H1 (cell line): Measurements from ENCODE around the gene PAK5.

Experiments used
- CEBPB ChIP-seq: IDR thresholded peaks from 2 replicates; pipeline ENCODE4 v1.6.1; 2012; ENCODE audit warnings: low read depth, low read length
- EP300 ChIP-seq, 2 experiments: IDR thresholded peaks; 1 replicate in 1 of 2; 2 replicates in 1 of 2; pipeline ENCODE4 v1.6.1; 2011 to 2012; ENCODE audit warnings: low read depth in 2 of 2, low read length in 2 of 2, mild to moderate bottlenecking in 2 of 2, borderline replicate concordance in 1 of 2, inconsistent platforms in 1 of 2, moderate library complexity in 1 of 2
- EZH2 ChIP-seq: fragments of 200-600 bp; sonication (generic); IDR thresholded peaks from 2 replicates; pipeline ENCODE4 v1.7.1; 2012; ENCODE audit warnings: low read depth, mild to moderate bottlenecking, moderate library complexity, low read length, inconsistent platforms; ENCODE audit not compliant: severe bottlenecking
- POLR2A ChIP-seq, 2 experiments: IDR thresholded peaks; 1 replicate in 1 of 2; 2 replicates in 1 of 2; pipeline ENCODE4 v1.6.1; 2011; ENCODE audit warnings: low read depth in 2 of 2, low read length in 2 of 2, mild to moderate bottlenecking in 2 of 2; ENCODE audit errors: control extremely low read depth in 1 of 2
- RNF2 ChIP-seq: fragments of 200-900, 300-1000 bp; sonication (generic); IDR thresholded peaks from 2 replicates; pipeline ENCODE4 v1.7.1; 2016; ENCODE audit warnings: borderline replicate concordance, low read depth, mild to moderate bottlenecking, antibody characterized with exemption, low read length; ENCODE audit not compliant: poor library complexity, severe bottlenecking; ENCODE audit errors: missing control alignments
- SIN3A ChIP-seq, 2 experiments: IDR thresholded peaks in 1 of 2; conservative IDR thresholded peaks in 1 of 2; 2 replicates each; pipeline ENCODE4 v1.6.1; 2011 to 2012; ENCODE audit warnings: low read length in 2 of 2, improper control_type of control experiment in 1 of 2, low read depth in 1 of 2, mild to moderate bottlenecking in 1 of 2
- TCF12 ChIP-seq: IDR thresholded peaks from 2 replicates; pipeline ENCODE4 v1.6.1; 2011; ENCODE audit warnings: low read depth, mild to moderate bottlenecking, low read length
- YY1 ChIP-seq: IDR thresholded peaks from 2 replicates; pipeline ENCODE4 v1.6.1; 2011; ENCODE audit warnings: low read depth, mild to moderate bottlenecking, low read length
- ZNF274 ChIP-seq: IDR thresholded peaks from 2 replicates; pipeline ENCODE4 v1.7.0; 2012; ENCODE audit warnings: low read length, borderline replicate concordance; ENCODE audit errors: extremely low read depth
- TF ChIP-seq, protein P1 (sequence below), 3 experiments: IDR thresholded peaks; 1 replicate in 2 of 3; 2 replicates in 1 of 3; pipeline versions ENCODE4 v1.5.1 to v1.6.1; 2011; ENCODE audit warnings: low read length in 3 of 3, mild to moderate bottlenecking in 3 of 3, inconsistent platforms in 2 of 3, low read depth in 1 of 3, moderate library complexity in 1 of 3; ENCODE audit not compliant: insufficient read depth in 1 of 3; ENCODE audit errors: control extremely low read depth in 1 of 3
- TF ChIP-seq, protein P2 (sequence below): IDR thresholded peaks from 2 replicates; pipeline ENCODE4 v1.6.1; 2012; ENCODE audit warnings: inconsistent platforms

DNA sequence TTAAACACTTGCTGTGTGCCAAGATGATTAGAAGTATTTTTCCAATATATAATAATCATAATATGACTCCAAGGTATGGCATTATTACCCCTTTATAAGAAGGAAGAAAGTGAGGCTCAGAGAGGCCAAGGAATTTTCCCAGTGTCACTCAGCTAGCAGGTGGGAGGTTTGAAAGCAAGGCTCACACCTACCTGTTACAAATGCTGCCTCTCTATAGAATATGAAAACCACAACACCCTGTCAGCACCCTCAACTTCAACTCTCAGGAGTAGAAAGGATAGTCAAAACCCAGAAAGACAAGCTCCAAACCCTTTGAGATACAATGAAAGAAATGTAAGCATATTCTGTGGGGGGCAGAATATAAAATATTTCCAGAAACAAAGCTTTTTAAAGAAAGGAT is 247.8 kb downstream of the PAK5 start:
- TF ChIP-seq EZH2 = no peak
- TF ChIP-seq, protein P1, sequence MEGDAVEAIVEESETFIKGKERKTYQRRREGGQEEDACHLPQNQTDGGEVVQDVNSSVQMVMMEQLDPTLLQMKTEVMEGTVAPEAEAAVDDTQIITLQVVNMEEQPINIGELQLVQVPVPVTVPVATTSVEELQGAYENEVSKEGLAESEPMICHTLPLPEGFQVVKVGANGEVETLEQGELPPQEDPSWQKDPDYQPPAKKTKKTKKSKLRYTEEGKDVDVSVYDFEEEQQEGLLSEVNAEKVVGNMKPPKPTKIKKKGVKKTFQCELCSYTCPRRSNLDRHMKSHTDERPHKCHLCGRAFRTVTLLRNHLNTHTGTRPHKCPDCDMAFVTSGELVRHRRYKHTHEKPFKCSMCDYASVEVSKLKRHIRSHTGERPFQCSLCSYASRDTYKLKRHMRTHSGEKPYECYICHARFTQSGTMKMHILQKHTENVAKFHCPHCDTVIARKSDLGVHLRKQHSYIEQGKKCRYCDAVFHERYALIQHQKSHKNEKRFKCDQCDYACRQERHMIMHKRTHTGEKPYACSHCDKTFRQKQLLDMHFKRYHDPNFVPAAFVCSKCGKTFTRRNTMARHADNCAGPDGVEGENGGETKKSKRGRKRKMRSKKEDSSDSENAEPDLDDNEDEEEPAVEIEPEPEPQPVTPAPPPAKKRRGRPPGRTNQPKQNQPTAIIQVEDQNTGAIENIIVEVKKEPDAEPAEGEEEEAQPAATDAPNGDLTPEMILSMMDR (IDR thresholded peaks at IDR 0.05; ENCODE audit: control extremely low read depth in 1 of 3, insufficient read depth in 1 of 3, low read depth in 1 of 3, low read length in 3 of 3) = no peak
- no peak for TF ChIP-seq CEBPB
- TF ChIP-seq POLR2A (IDR thresholded peaks at IDR 0.05; ENCODE audit: control extremely low read depth in 1 of 2, low read depth in 2 of 2, low read length in 2 of 2) = no peak
- no peak for TF ChIP-seq ZNF274
- TF ChIP-seq, protein P2, sequence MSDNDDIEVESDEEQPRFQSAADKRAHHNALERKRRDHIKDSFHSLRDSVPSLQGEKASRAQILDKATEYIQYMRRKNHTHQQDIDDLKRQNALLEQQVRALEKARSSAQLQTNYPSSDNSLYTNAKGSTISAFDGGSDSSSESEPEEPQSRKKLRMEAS = no peak
- TF ChIP-seq SIN3A (conservative IDR thresholded peaks at IDR 0.05 in 1 of 2, IDR thresholded peaks at IDR 0.05 in 1 of 2; ENCODE audit: low read depth in 1 of 2, low read length in 2 of 2) = no peak
- no peak for TF ChIP-seq TCF12
- TF ChIP-seq RNF2 = no peak
- no peak for TF ChIP-seq YY1
- TF ChIP-seq EP300 (IDR thresholded peaks at IDR 0.05; ENCODE audit: borderline replicate concordance in 1 of 2, low read depth in 2 of 2, low read length in 2 of 2) = no peak
